Transverse colon (tissue), 4 donors: ENCODE data around the gene DCST1. TPM values are rescaled to one million over a fixed set of nuclear protein-coding genes. Genes with fewer than 3 reads are reported as not detected.

ENCODE experiments used
- DNase-seq: peaks from one replicate; pipeline ENCODE4 v3.0.0-alpha.2; 2019
- H3K27ac ChIP-seq, 4 donors: fragments of 200-600 bp; sonication (generic); 2 replicates each; pipeline ENCODE4 v1.5.1; 2016 to 2018; ENCODE audit warnings: inconsistent platforms in 4 of 4
- H3K27me3 ChIP-seq: fragments of 200-600 bp; sonication (generic); 2 replicates; pipeline ENCODE4 v1.5.1; 2017; ENCODE audit warnings: inconsistent platforms
- H3K36me3 ChIP-seq, 4 donors: fragments of 200-600 bp; sonication (generic); 2 replicates each; pipeline ENCODE4 v1.5.1; 2017 to 2019; ENCODE audit warnings: inconsistent platforms in 4 of 4
- H3K4me1 ChIP-seq, 4 donors: fragments of 200-600 bp; sonication (generic); 2 replicates each; pipeline ENCODE4 v1.5.1; 2017 to 2020; ENCODE audit warnings: inconsistent platforms in 4 of 4
- H3K4me3 ChIP-seq, 4 donors: fragments of 200-600 bp; sonication (generic); 1 replicate in 1 of 4; 2 replicates in 3 of 4; pipeline versions ENCODE4 v1.5.1 to v1.6.1; 2017 to 2019; ENCODE audit warnings: inconsistent platforms in 4 of 4
- H3K9me3 ChIP-seq, 2 donors: fragments of 200-600 bp; sonication (generic); 2 replicates each; pipeline ENCODE4 v1.5.1; 2017 to 2019; ENCODE audit warnings: inconsistent platforms in 2 of 2
- CTCF ChIP-seq, 5 experiments: fragments of 200-600 bp in 3 of 5; fragments of 450-650 bp in 2 of 5; sonication (generic) in 3 of 5; IDR thresholded peaks; 1 replicate in 2 of 5; 2 replicates in 3 of 5; pipeline ENCODE4 v1.5.1; 2016 to 2017; ENCODE audit warnings: antibody characterized with exemption in 5 of 5, inconsistent platforms in 3 of 5, mild to moderate bottlenecking in 2 of 5, moderate library complexity in 1 of 5
- EP300 ChIP-seq: sonication (generic); formaldehyde crosslinking; IDR thresholded peaks from one replicate; pipeline ENCODE4 v1.6.1; 2017; ENCODE audit warnings: antibody characterized with exemption, low read depth
- POLR2A ChIP-seq: fragments of 450-650 bp; IDR thresholded peaks from one replicate; pipeline ENCODE4 v1.6.1; 2016; ENCODE audit warnings: antibody characterized with exemption, mild to moderate bottlenecking, moderate library complexity
- POLR2AphosphoS5 ChIP-seq, 3 donors: sonication (generic); formaldehyde crosslinking; IDR thresholded peaks; one replicate each; pipeline ENCODE4 v1.6.1; 2016; ENCODE audit warnings: antibody characterized with exemption in 3 of 3
- WGBS, 2 donors: methylation state at CpG; one replicate each; pipeline ENCODE4 v1.1.5; 2018; ENCODE audit warnings: low coverage in 1 of 2; 5-methylcytosine and 5-hydroxymethylcytosine counted together
- in situ Hi-C, 4 donors: fragments of 200-750 bp; cut with MboI; loops; one replicate each; pipeline versions ENCODE4 v1.15.0 to v1.15.1; 2017; ENCODE audit warnings: low sequenced_read_pairs in 3 of 4, low pct_ligation_motif_present in 1 of 4, low pct_unique_long_range_greater_than_20kb in 1 of 4
- intact Hi-C: fragments of 100-400 bp; cut with DNase I; formaldehyde crosslinking; loops from one replicate; pipeline ENCODE4 v1.15.1; 2023; ENCODE audit warnings: low total_unique reads
- total RNA-seq, 4 donors: library from RNA; depleted of rRNA; stranded (reverse); fragments of >200 nt; gene quantifications; one replicate each; pipeline ENCODE4 v1.1.0, GENCODE V29; 2016

The DCST1 gene
- total RNA-seq, 4 donors from 2014 or later = 0.32 to 0.41 TPM; not detected in 2

DNA sequence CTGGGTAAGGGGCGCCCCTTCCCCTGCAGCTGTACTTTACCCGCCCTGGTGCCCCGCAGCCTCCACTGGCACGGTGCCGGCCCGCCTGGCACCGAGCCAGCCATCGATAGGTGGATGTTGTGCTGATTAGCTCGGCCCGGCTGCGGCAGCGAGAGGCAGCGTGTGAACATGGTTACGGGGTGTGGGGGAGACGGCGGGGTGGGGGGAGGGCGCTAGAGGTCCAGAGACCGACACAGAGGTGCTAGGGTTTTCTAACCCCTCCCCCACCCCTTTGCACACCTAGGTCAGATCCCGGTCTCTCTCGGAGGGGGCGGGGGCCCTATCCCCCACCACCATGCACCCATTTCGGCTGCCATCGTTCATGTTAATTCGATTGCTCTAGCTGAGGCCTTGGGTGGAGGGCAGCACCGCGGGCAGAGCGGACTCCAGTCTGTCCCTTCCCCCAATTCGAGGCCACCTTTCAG is 36.6 kb downstream of the DCST1 start:
- no peaks in the 10 kb centered on the region for H3K27me3 ChIP-seq
- in situ Hi-C loops (loop anchor here in 3 of 4 donors (25.0 kb wide), 1 partner anchor 108 kb away; the partner anchor contains the start of genes CKS1B (in 3 of the 3), PBXIP1 (in 3 of the 3), PYGO2 (in 3 of the 3) and SHC1 (in 3 of the 3)), intact Hi-C loops (no loop called here)
- TF ChIP-seq POLR2A = no peak
- no peak for TF ChIP-seq EP300
- no peak for TF ChIP-seq CTCF (IDR thresholded peaks at IDR 0.05)
- TF ChIP-seq POLR2AphosphoS5 (IDR thresholded peaks at IDR 0.05) = no peak
- WGBS, 2 donors = 34% methylated on average over 26 of the region's 28 CpGs; no CpG with 5 or more reads in 1 of the 2 donors
- H3K4me1 ChIP-seq = peaks cover 12 to 23% (median 17%) of the 10 kb centered on the region in 4 donors
- H3K4me3 ChIP-seq = peak overlapping the region in 2 of 4 donors; percentile 36 to 46
- H3K27ac ChIP-seq = peak overlapping the region; percentile 62 to 77 (median 66)
- no peaks in the 10 kb centered on the region for H3K36me3 ChIP-seq
- H3K9me3 ChIP-seq = no peaks in the 10 kb centered on the region
- no peak for DNase-seq

DNA sequence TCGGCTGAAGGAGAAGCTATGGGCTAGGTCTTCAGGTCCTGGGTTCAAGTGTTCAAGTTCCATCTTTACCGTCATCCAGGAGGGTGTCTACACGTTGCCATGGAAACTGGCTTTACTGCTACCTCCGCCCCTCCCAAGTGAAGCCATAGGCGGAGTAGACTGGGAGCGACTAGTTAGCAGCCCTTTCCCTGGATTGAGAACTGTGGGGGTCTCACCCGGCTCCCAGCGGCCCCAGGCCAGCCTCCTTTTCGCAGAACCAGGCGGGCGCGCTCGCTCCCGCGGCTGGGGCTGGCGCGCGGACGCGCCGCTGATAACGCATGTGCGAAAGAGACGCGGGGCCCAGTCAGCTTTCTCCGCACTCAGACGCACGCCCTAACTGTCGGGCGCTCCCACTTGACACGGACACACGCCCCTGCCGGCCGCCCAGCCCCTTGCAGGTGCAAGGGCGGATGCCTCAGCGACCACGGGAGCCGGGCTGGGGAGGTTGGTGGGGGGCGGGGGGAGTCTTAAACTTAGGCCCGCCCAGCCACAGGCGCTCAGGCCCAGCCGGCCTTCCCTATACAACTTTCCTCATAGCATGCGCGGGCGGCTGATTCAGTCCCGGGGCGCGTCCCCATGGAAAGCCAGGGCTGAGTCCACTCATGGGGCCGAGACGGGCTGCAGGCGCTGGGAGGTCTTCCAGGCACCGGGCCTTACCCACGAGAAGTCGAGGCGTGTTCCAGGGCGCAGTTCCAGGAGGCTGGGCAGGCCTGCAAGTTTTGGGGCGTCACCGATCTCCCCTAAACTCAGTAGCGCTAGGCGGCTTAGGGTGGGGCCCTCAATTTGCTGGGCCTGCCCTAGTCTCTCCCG is 37.3 kb downstream of the DCST1 start:
- 3% methylated on average over 51 of the region's 61 CpGs; no CpG with 5 or more reads in 1 of the 2 donors for WGBS, 2 donors
- DNase-seq = peak; percentile 90

DNA sequence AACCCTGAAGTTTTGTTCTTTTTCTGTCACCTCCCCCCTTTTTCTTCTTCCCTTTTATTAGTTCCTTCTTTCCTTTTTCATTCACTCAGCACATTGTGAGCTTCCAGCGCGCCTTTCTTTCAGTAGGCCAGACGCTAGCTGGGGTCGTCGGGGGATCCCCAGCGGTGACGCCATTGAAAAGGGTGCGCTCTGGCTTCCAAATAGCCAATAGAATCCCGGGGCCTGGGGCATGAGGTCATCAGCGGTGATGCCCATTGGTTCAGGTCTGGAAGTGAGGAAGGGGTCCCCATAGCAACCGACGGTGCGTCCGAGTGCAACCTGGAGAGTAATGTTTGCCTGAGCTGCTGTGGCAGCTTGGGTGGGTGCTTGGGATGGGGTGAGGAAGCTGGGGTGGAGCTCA is 38.1 kb downstream of the DCST1 start:
- DNase-seq = no peak
- in situ Hi-C loops = loop anchor here in 3 of 4 donors (25.0 kb wide), 1 partner anchor 109 kb away; the partner anchor contains the start of genes CKS1B (in 3 of the 3), PBXIP1 (in 3 of the 3), PYGO2 (in 3 of the 3) and SHC1 (in 3 of the 3)
- no peaks in the 10 kb centered on the region for H3K27me3 ChIP-seq
- WGBS, 2 donors = 75 to 80% methylated on average over 2 to 14 of the region's 14 CpGs
- peaks cover 12 to 21% (median 17%) of the 10 kb centered on the region in 4 donors for H3K4me1 ChIP-seq
- peak overlapping the region in 3 of 4 donors; percentile 62 to 66 (median 65) for H3K27ac ChIP-seq
- no peak for TF ChIP-seq CTCF (IDR thresholded peaks at IDR 0.05)
- TF ChIP-seq POLR2A = no peak
- no peak for TF ChIP-seq POLR2AphosphoS5 (IDR thresholded peaks at IDR 0.05)
- TF ChIP-seq EP300 = no peak
- no peaks in the 10 kb centered on the region for H3K9me3 ChIP-seq
- intact Hi-C loops = no loop called here
- H3K36me3 ChIP-seq = no peaks in the 10 kb centered on the region
- peak overlapping the region in 1 of 4 donors; percentile 46 for H3K4me3 ChIP-seq

More for the DNA sequence above, 37.3 kb downstream of the DCST1 start:
- TF ChIP-seq POLR2A (peak; percentile 49), EP300 (no peak), POLR2AphosphoS5 (IDR thresholded peaks at IDR 0.05) (peak in 2 of 3 donors; percentile 53 to 56), CTCF (IDR thresholded peaks at IDR 0.05) (peak; percentile 49 to 76 (median 63))
- no peaks in the 10 kb centered on the region for H3K36me3 ChIP-seq
- H3K4me3 ChIP-seq = peak overlapping the region; percentile 6 to 46 (median 32)
- no peaks in the 10 kb centered on the region for H3K9me3 ChIP-seq
- in situ Hi-C loops (loop anchor here in 3 of 4 donors (25.0 kb wide), 1 partner anchor 109 kb away; the partner anchor contains the start of genes CKS1B (in 3 of the 3), PBXIP1 (in 3 of the 3), PYGO2 (in 3 of the 3) and SHC1 (in 3 of the 3)), intact Hi-C loops (no loop called here)
- no peaks in the 10 kb centered on the region for H3K27me3 ChIP-seq
- H3K4me1 ChIP-seq = peaks cover 12 to 21% (median 17%) of the 10 kb centered on the region in 4 donors
- peak overlapping the region; percentile 62 to 77 (median 66) for H3K27ac ChIP-seq
